Stimulated activated naive B cell treated with anti-CD40 and anti-IgM and Interleukin-4, amounts not matched to agents 10 μg/mL and 1 μg/mL and 100 μg/mL, for 72 hours (primary cell): Measurements from ENCODE around the gene HOXB8.

Experiments
- ATAC-seq, 2 donors: fragments of 150-1000 bp; cut with Tn5 transposase; replicated peaks; 2 replicates each; pipeline ENCODE4 v1.10.0; 2021; ENCODE audit warnings: moderate library complexity in 1 of 2
- DNase-seq: peaks from one replicate; pipeline ENCODE4 v3.0.0; 2021
- H3K27ac Mint-ChIP-seq: one replicate; pipeline ENCODE4 v1.8.0; 2022; ENCODE audit warnings: mild to moderate bottlenecking, mixed read lengths
- H3K27me3 Mint-ChIP-seq, 2 donors: one replicate each; pipeline ENCODE4 v1.8.0; 2022; ENCODE audit warnings: mixed read lengths in 2 of 2
- H3K36me3 Mint-ChIP-seq, 2 donors: one replicate each; pipeline ENCODE4 v1.8.0; 2022; ENCODE audit warnings: mixed read lengths in 2 of 2, mild to moderate bottlenecking in 1 of 2
- H3K4me1 Mint-ChIP-seq, 2 donors: one replicate each; pipeline ENCODE4 v1.8.0; 2022; ENCODE audit warnings: mixed read lengths in 2 of 2, mild to moderate bottlenecking in 1 of 2
- H3K4me3 Mint-ChIP-seq, 2 donors: one replicate each; pipeline ENCODE4 v1.8.0; 2022; ENCODE audit warnings: mild to moderate bottlenecking in 2 of 2, mixed read lengths in 2 of 2, moderate library complexity in 1 of 2
- H3K9me3 Mint-ChIP-seq, 2 donors: one replicate each; pipeline ENCODE4 v1.8.0; 2022; ENCODE audit warnings: mixed read lengths in 2 of 2, mild to moderate bottlenecking in 1 of 2

HOXB8 gene

DNA sequence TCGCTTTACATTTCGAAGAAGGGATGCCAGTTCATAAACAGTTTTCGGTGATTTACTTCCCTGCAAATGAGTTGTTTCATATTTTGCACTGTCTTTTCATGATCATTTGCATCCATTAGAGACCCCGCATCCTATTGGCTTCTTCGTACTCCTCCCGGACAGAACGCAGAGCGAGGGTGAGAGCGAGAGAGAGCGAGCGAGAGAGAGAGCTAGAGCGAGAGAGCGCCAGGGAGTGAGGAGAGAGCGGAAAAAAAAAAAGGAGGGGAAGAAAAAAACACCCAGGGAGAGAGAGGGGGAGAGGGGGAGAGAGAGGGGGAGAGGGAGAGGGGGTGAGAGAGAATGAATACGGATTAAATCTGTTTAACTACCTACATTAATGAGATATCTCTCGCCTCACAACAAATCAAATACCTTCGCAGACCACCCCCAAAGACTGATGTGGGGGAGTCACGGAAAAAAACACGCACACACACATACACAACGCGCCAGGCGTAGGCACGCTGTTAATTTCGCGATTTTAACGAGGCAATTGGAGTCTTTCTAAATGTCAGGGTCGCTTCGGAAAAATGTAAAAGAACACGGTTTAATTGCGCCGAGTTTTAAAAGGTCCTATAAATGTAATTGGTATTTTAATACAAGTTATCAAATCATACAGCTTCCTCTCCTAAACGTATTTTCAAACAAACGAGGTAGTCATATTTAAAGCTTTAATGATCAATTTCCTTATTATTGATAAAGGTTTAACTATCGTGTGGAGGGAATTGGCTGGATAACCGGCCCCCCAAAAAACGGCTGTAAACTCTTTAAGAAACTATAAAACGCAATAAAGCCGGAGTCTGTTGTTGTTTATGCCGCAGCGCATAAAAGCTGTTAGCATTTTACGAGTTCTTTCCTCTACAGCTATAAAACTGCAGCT lies at the start of gene HOXB8:
TSS of gene HOXB8 (minus strand) at position 246 of the 916 bp plus-strand sequence. CDS start 588 bp downstream, outside the sequence.
- H3K27me3 Mint-ChIP-seq, result peaks cover 77 to 96% of the 10 kb centered on the region in 2 donors
- peak within 1 kb of the TSS; percentile 92 for H3K27ac Mint-ChIP-seq
- ATAC-seq, result no peak
- peak within 1 kb of the TSS; percentile 76 to 78 for H3K4me3 Mint-ChIP-seq
- DNase-seq, result no peak
- no peaks in the 10 kb centered on the region for H3K9me3 Mint-ChIP-seq
- peaks cover 36 to 79% of the 10 kb centered on the region in 2 donors for H3K4me1 Mint-ChIP-seq
- H3K36me3 Mint-ChIP-seq, result peaks cover 2 to 7% of the 10 kb centered on the region in 2 donors

DNA sequence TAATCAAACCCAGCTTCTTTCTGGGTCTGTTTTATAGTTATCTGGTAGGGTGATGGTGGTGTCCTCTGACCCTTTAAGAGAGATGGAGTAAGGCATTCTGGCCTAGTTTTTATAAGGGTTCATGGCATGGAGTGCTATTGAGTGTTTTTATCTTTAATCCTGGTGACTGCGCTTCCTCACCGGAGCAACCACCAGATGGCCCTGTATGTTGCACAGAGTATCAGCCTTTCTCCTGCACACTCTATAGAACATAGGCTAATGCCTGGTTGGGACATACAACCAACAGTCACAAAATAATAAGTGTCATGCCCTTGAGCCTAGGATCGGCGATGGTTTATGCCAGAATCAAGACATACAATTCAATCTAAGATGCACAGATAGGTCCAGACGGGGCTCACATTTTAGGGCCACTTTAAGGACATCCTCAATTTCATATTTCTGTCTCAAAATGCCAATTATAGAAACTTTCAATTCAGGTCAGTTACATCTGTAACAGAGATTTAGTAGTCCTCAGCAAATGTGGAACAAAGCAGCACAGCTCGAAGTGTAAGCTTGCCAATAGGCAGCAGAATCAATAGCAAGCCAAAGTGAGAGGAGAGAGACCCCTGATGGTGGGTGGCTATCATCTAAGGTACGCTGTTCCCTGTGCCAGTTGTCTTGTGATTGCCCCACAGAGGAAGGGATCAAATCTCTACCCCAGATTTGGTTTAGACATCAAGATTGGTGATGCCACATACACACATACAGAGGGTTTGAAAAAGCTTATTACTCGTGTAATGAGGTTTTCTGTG lies 48.2 kb upstream of the HOXB8 start:
- no peaks in the 10 kb centered on the region for H3K4me1 Mint-ChIP-seq
- DNase-seq, result no peak
- ATAC-seq, result no peak

DNA sequence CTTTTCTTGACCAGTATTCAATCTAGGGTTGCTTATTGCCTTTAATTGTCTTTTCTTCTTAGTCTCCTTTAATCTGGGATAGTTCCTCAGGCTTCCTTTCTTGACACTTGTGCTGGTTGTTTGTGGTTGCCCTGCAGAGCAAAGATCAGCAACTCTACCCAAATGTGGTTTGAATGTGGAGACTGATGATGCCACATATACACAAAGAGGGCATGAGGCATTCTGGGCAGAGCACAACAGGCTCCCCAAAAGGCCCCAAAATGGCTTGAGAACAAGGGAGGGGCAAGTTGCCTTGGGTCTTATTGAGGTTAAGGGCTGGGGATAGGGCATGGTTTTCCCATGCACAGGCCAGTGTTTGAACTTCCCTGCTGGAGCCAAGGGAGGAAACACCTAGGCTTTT lies 40.8 kb upstream of the HOXB8 start:
- no peak overlapping the region for H3K4me3 Mint-ChIP-seq
- DNase-seq (no peak), ATAC-seq (no peak)
- no peaks in the 10 kb centered on the region for H3K4me1 Mint-ChIP-seq
- H3K27ac Mint-ChIP-seq, result no peak overlapping the region
- H3K36me3 Mint-ChIP-seq, result no peaks in the 10 kb centered on the region
- peaks cover 13% of the 10 kb centered on the region in 2 donors for H3K27me3 Mint-ChIP-seq
- no peaks in the 10 kb centered on the region for H3K9me3 Mint-ChIP-seq

More for the DNA sequence above, 48.2 kb upstream of the HOXB8 start:
- Mint-ChIP-seq H3K9me3 (no peaks in the 10 kb centered on the region), H3K27me3 (peaks cover 29 to 42% of the 10 kb centered on the region in 2 donors), H3K36me3 (no peaks in the 10 kb centered on the region), H3K27ac (no peak overlapping the region), H3K4me3 (no peak overlapping the region)

DNA sequence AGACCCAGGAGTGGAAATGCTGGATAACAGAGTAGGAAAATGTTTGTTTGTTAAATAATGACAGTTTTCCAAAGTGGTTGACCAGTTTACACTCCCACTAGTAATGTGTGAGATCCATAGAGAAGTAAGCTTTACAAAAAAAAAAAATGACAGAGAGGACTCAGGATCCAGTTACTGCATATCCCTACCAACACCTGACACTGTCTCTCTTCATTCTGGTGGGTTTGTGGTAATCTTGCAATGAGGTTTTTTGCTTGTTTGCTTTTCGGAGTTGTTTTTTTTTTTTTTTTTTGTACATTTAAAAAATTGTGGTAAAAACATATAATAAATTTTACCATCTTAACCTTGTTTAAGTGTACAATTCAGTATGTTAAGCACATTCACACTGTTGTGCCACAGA lies 34.6 kb upstream of the HOXB8 start:
- DNase-seq, result no peak
- H3K4me1 Mint-ChIP-seq, result peaks cover 15 to 23% of the 10 kb centered on the region in 2 donors
- no peak overlapping the region for H3K4me3 Mint-ChIP-seq
- no peaks in the 10 kb centered on the region for H3K9me3 Mint-ChIP-seq
- peaks cover 49 to 56% of the 10 kb centered on the region in 2 donors for H3K27me3 Mint-ChIP-seq
- ATAC-seq, result no peak
- H3K27ac Mint-ChIP-seq, result no peak overlapping the region
- no peaks in the 10 kb centered on the region for H3K36me3 Mint-ChIP-seq

DNA sequence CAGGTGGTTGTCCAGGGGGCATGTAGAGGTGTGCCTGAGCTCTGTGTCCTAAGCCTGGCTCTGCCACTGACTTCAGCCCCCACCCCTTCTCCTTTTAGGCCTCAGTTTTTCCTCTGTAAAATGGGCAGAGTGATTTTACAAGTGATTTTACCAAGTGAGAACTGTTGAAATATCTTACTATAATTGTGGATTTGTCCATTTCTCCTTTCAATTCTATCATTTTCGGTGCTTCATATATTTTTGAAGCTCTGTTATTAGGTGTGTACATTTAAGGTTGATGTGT lies 32.8 kb upstream of the HOXB8 start:
- Mint-ChIP-seq H3K4me1 (peaks cover 15 to 23% of the 10 kb centered on the region in 2 donors), H3K27me3 (peaks cover 61 to 73% of the 10 kb centered on the region in 2 donors), H3K4me3 (peak overlapping the region; percentile 75 to 81), H3K9me3 (no peaks in the 10 kb centered on the region), H3K36me3 (no peaks in the 10 kb centered on the region), H3K27ac (peak overlapping the region; percentile 51)
- no peak for ATAC-seq
- DNase-seq, result no peak

DNA sequence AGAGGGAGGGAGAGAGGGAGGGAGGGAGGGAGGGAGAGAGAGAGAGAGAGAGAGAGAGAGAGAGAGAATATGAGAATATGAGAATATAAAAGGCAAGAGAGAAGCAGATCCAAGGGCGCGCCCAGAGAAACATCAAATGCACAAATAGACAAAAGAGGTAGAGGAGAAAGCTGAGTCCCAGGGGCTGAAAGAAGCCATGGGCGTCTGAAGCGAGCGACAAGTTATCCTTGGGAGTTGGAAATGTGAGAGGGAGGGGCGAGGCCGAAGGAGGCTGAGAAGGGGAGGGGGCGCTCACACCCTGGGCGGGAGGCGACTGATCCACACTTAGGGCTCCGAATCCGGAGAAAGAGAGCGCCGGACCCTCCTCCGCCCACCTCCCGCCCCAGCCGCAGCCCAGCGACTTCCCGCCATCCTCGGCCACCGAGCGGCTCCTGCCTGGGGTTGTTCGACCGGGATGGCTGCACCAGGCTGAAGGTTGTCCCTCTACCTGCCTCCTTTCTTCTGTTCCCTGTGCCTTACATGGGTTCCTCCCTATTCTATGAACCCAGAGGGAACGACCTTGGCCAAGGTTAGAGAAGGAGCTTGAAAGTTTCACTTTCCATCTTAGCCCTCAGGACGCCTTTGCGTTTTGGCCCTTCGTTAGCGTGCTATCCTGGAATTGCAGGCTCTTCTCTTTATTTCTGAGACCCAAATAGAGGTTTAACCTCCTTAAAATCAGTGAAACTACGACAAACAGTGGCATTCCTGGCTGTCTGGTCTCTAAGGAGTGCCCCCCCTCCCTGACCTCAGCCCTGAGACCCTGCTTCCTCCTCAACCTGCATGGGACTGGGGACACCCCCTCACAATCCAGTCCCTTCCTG lies 32.2 kb upstream of the HOXB8 start:
- Mint-ChIP-seq H3K4me3 (peak overlapping the region; percentile 75 to 81), H3K4me1 (peaks cover 17 to 29% of the 10 kb centered on the region in 2 donors), H3K9me3 (no peaks in the 10 kb centered on the region), H3K27ac (peak overlapping the region; percentile 51), H3K27me3 (peaks cover 66 to 78% of the 10 kb centered on the region in 2 donors), H3K36me3 (no peaks in the 10 kb centered on the region)
- ATAC-seq, result no peak
- DNase-seq, result no peak

DNA sequence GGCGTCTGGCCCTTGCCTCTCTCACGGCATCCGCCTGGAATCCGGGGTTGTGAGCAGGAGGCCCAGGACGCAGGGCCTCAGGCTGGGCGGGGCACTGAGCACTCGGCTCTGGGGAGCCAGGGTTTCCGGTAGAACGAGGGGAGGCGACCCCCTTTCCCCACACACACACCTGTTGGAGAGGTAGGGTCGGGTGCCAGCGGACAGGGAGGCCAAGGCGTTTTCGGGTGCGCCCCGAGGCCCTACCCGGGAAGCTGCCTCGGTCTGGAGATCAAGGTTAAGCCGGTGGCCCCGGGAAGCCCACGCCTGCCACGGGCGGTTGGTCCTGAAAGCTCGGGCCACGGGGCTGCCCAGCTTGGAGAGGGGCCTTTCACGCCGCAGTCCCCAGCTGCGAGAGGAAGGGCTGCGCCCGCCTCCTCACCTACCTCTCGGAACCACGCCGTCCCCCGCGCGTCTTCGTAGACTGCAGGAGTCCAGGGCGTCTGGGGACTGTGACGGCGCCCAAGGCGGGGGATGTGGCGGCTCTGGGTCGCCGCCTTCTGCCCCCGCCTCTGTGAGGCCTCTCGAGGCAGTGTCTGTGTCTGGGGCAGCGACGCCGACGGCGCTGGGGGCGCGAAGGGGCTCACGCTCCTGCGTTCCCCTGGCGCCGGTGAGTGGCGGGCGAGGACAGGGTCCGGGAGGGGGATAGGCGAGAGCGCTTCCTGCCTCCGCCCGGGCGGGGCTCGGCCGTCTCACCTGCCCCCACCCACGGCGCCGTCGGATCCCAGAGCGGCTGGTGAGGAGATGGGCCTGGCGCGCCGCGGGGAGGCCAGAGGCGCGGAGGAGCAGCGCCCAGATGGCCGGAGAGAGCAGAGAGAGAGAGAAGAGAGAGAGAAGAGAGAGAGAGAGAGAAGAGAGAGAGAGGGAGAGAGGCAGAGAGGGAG lies 31.4 kb upstream of the HOXB8 start:
- no peaks in the 10 kb centered on the region for H3K9me3 Mint-ChIP-seq
- H3K4me1 Mint-ChIP-seq, result peaks cover 23 to 38% of the 10 kb centered on the region in 2 donors
- ATAC-seq (peak; percentile 61 to 65), DNase-seq (no peak)
- peak overlapping the region; percentile 75 to 81 for H3K4me3 Mint-ChIP-seq
- peaks cover 74 to 87% of the 10 kb centered on the region in 2 donors for H3K27me3 Mint-ChIP-seq
- peaks cover 0 to 5% of the 10 kb centered on the region in 2 donors for H3K36me3 Mint-ChIP-seq
- no peak overlapping the region for H3K27ac Mint-ChIP-seq

DNA sequence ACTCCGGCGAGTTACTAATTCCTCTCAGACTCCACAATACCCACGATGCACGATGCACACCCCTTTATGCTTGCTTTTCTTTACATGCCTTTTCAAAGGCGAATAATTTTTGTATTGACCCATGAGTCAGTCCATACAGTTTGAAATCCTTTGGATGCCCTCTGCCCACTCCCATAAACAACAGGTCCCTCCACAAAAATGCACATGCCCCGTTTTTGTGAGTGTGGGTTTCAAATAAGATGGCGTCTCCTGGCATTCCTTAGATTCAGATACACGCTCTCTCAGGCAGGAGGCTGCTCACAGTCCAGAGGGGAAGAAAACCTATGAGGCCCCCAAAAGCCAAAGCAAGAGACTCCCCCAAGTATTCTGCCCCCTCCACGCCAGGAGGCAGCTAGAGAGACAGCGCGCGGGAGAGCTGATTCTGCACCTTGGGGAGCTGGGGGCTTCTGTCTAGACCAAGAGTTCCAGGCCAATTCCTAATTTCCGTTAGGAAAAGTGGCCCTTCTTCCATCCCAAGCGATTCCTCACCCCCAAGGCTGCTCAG lies 30.6 kb upstream of the HOXB8 start:
- Mint-ChIP-seq H3K9me3 (no peaks in the 10 kb centered on the region), H3K4me3 (peak overlapping the region; percentile 41 to 75), H3K36me3 (peaks cover 0 to 7% of the 10 kb centered on the region in 2 donors), H3K4me1 (peaks cover 27 to 41% of the 10 kb centered on the region in 2 donors), H3K27me3 (peaks cover 80 to 91% of the 10 kb centered on the region in 2 donors), H3K27ac (no peak overlapping the region)
- ATAC-seq (no peak), DNase-seq (no peak)

DNA sequence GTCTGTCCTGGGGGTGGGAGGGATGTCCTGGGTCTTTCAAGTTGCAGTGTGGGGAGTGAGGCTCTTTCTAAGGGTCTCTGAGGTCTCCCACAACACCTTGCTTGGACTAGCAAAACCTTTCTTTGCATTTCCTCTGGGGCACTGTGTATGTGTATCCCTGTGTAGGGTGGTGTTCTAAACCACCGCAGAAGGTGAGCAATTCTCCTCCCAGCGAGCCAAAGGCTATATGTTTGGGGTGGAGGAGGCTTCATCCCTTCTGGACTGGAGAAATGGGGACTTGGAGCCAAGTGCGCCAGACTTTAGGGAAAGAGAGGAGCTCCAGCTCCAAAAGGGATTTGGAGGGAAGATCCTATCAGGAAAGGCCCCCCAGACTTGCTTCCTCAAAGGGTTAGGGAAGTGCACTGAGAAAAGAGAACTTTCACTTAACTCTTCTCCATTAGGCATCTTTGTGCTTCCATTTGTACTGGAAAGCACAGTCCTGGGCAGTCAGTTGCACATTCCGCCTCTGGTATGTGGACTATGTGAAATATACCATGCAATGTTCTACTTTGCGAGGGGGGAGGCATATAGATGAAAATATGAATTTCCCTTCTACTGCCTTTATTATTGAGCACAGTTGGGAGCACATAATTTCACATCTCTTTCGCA lies 29.9 kb upstream of the HOXB8 start:
- H3K27me3 Mint-ChIP-seq, result peaks cover 78 to 88% of the 10 kb centered on the region in 2 donors
- no peak for DNase-seq
- no peaks in the 10 kb centered on the region for H3K9me3 Mint-ChIP-seq
- H3K4me1 Mint-ChIP-seq, result peaks cover 27 to 41% of the 10 kb centered on the region in 2 donors
- peaks cover 0 to 7% of the 10 kb centered on the region in 2 donors for H3K36me3 Mint-ChIP-seq
- H3K27ac Mint-ChIP-seq, result no peak overlapping the region
- H3K4me3 Mint-ChIP-seq, result no peak overlapping the region
- no peak for ATAC-seq

DNA sequence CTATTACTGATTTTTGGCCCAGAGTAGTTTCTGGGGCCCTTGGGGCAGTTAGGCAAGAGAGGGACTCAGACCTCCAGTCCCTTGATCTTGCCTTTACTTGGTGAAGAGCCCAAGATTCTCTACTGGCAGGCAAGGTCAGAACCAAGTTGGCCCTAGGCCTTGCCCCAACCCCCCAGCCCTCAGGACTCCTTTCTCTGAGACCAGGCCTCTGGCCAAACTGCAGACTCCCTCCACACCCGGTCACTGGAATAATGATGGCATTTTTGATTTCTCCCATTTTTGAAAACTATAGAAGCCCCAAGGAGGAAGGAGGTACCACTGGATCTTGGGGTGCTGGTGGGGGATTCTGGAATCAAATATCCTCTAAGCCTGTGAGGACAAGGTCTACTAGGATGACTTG lies 29.1 kb upstream of the HOXB8 start:
- ATAC-seq, result no peak
- Mint-ChIP-seq H3K27me3 (peaks cover 79 to 81% of the 10 kb centered on the region in 2 donors), H3K9me3 (no peaks in the 10 kb centered on the region), H3K4me3 (no peak overlapping the region), H3K27ac (no peak overlapping the region), H3K36me3 (peaks cover 0 to 7% of the 10 kb centered on the region in 2 donors), H3K4me1 (peaks cover 27 to 41% of the 10 kb centered on the region in 2 donors)
- no peak for DNase-seq

DNA sequence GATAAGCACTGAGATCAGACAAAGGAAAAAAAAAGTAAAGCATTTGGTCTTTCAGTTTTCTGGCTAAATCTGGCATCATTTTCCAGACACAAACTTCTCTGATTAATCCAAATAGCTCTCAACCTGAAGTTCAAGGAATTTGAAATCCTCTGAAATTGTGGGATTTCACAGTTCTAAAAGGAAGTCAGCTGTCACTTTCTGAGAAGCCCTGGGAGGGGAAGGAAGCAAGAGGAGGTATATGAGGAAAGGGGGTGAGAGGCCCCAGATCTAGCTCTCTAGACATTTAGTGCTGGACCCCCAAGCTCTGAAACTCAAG lies 28.6 kb upstream of the HOXB8 start:
- Mint-ChIP-seq H3K36me3 (peaks cover 0 to 7% of the 10 kb centered on the region in 2 donors), H3K4me1 (peaks cover 27 to 41% of the 10 kb centered on the region in 2 donors), H3K9me3 (no peaks in the 10 kb centered on the region), H3K4me3 (no peak overlapping the region), H3K27me3 (peaks cover 79 to 80% of the 10 kb centered on the region in 2 donors), H3K27ac (no peak overlapping the region)
- no peak for DNase-seq
- ATAC-seq, result no peak

DNA sequence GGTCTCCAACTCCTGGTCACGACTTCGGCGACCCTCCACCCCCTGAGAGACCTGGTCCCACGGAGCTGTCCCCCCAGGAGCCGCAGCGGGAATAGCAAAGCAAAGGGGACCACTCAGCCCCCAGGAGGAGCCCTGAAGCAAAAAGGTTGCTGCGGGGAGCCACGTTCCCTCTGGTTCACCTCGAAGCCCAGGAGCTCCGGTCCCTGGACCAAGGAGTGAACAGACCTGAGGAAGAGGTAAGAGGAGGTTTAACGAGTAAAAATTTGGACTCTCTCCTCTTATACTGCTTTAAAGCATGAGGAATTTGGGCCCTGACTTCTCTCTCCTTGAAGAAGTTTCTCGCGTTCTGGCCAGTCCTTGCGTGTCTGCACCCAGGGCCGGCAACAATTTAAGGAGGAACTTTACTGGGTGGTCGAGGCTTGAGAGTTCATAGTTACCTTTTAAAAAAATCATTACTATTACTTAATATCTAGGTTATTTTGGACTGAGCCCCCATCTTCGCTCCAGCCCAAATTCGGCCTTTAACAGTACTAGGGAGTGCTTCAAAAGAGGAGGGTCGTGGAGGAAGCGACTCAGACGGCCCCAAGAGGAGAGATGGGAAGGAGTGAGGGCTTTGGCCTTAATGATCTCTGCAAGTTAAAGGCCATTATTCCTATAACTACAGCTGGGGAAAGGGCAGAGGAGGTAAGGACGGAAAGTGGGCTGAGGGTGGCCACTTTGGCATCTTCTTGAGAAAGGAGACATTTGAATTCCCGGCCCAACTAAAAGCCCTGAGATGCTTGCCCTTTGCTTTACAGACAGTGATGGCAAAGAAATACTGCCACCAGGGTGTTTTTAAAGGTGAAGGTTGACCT lies 28.0 kb upstream of the HOXB8 start:
- H3K4me1 Mint-ChIP-seq, result peaks cover 27 to 39% of the 10 kb centered on the region in 2 donors
- no peak for DNase-seq
- H3K27ac Mint-ChIP-seq, result peak overlapping the region; percentile 34
- no peaks in the 10 kb centered on the region for H3K9me3 Mint-ChIP-seq
- no peak for ATAC-seq
- H3K36me3 Mint-ChIP-seq, result peaks cover 0 to 7% of the 10 kb centered on the region in 2 donors
- H3K27me3 Mint-ChIP-seq, result peaks cover 79 to 80% of the 10 kb centered on the region in 2 donors
- no peak overlapping the region for H3K4me3 Mint-ChIP-seq
